K562 (cell line): ENCODE data around the gene FIZ1. TPM values are rescaled to one million over a fixed set of nuclear protein-coding genes. Genes with fewer than 3 reads are reported as not detected.

Experiments used
- ARID4B ChIP-seq: sonication (generic); formaldehyde crosslinking; IDR thresholded peaks from 2 replicates; pipeline ENCODE4 v1.8.0; 2022; ENCODE audit warnings: mild to moderate bottlenecking, missing genetic modification reagents
- BRCA1 ChIP-seq, 2 experiments: fragments of 450-650 bp in 1 of 2; sonication (generic) in 1 of 2; formaldehyde crosslinking in 1 of 2; IDR thresholded peaks; 2 replicates each; pipeline versions ENCODE4 v1.5.0 to v1.6.1; 2017 to 2020; ENCODE audit warnings: mild to moderate bottlenecking in 1 of 2, missing genetic modification reagents in 1 of 2
- CBX1 ChIP-seq: sonication (generic); IDR thresholded peaks from 2 replicates; pipeline ENCODE4 v1.6.1; 2016; ENCODE audit warnings: antibody characterized with exemption, low read depth, mild to moderate bottlenecking
- CGGBP1 ChIP-seq: fragments of 250-450 bp; sonication (Bioruptor Pico); IDR thresholded peaks from 2 replicates; pipeline ENCODE4 v1.9.0; 2021; ENCODE audit warnings: mild to moderate bottlenecking
- CSDE1 ChIP-seq, 2 experiments: fragments of 450-650 bp; IDR thresholded peaks; 2 replicates each; pipeline ENCODE4 v1.6.1; 2016; ENCODE audit warnings: mild to moderate bottlenecking in 1 of 2
- ELF1 ChIP-seq: fragments of 200-800 bp; sonication (Bioruptor generic); IDR thresholded peaks from 2 replicates; pipeline ENCODE4 v1.6.1; 2016; ENCODE audit warnings: missing genetic modification characterization, missing compliant biosample characterization
- EP300 ChIP-seq: IDR thresholded peaks from 2 replicates; pipeline ENCODE4 v1.6.1; 2012; ENCODE audit warnings: low read length, improper control_type of control experiment
- KDM4B ChIP-seq, 2 experiments: fragments of 450-650 bp in 1 of 2; sonication (generic) in 1 of 2; IDR thresholded peaks; 2 replicates each; pipeline ENCODE4 v1.6.1; 2016 to 2017; ENCODE audit warnings: borderline replicate concordance in 2 of 2, antibody characterized with exemption in 1 of 2, low read depth in 1 of 2, mild to moderate bottlenecking in 1 of 2
- MAFF ChIP-seq: IDR thresholded peaks from 2 replicates; pipeline ENCODE4 v1.6.1; 2012; ENCODE audit warnings: low read length, improper control_type of control experiment
- POLR2H ChIP-seq: IDR thresholded peaks from 2 replicates; pipeline ENCODE4 v1.6.1; 2016; ENCODE audit warnings: missing genetic modification characterization, low read depth, mild to moderate bottlenecking, control low read depth, missing compliant biosample characterization, moderate library complexity
- POLR3A ChIP-seq: IDR thresholded peaks from 2 replicates; pipeline ENCODE4 v1.6.1; 2011; ENCODE audit warnings: borderline replicate concordance, mild to moderate bottlenecking, moderate library complexity; ENCODE audit not compliant: insufficient read length, insufficient read depth; ENCODE audit errors: extremely low read depth
- SMAD1 ChIP-seq: fragments of 150-350 bp; IDR thresholded peaks from 2 replicates; pipeline ENCODE4 v1.6.1; 2014; ENCODE audit warnings: low read length, low read depth; ENCODE audit not compliant: partially characterized antibody
- SMARCA4 ChIP-seq: fragments of 450-650 bp; IDR thresholded peaks from 2 replicates; pipeline ENCODE4 v1.6.1; 2016
- SMARCA5 ChIP-seq: fragments of 450-650 bp; IDR thresholded peaks from 2 replicates; pipeline ENCODE4 v1.6.1; 2016
- SNAPC5 ChIP-seq: fragments of 250-450 bp; sonication (Bioruptor Pico); IDR thresholded peaks from 2 replicates; pipeline ENCODE4 v1.8.0; 2021; ENCODE audit warnings: moderate library complexity, mild to moderate bottlenecking, inconsistent platforms
- SP1 ChIP-seq: sonication (generic); formaldehyde crosslinking; IDR thresholded peaks from 2 replicates; pipeline ENCODE4 v1.8.1; 2022; ENCODE audit warnings: mild to moderate bottlenecking, missing genetic modification reagents
- TEAD1 ChIP-seq, 2 experiments: fragments of 450-650 bp in 1 of 2; sonication (generic) in 1 of 2; formaldehyde crosslinking; IDR thresholded peaks; 2 replicates each; pipeline versions ENCODE4 v1.4.0 to v1.8.0; 2020 to 2022; ENCODE audit warnings: mild to moderate bottlenecking in 2 of 2, missing genetic modification reagents in 1 of 2
- TRIM25 ChIP-seq: fragments of 450-650 bp; IDR thresholded peaks from 2 replicates; pipeline ENCODE4 v1.7.0; 2016; ENCODE audit warnings: borderline replicate concordance
- ZFP1 ChIP-seq: fragments of 450-650 bp; formaldehyde crosslinking; IDR thresholded peaks from 2 replicates; pipeline ENCODE4 v1.4.0; 2020; ENCODE audit warnings: mild to moderate bottlenecking, mixed read lengths
- ZFP36 ChIP-seq: fragments of 150-350 bp; IDR thresholded peaks from 2 replicates; pipeline ENCODE4 v1.6.1; 2018; ENCODE audit warnings: low read length, low read depth; ENCODE audit not compliant: partially characterized antibody
- ZNF124 ChIP-seq: sonication (generic); formaldehyde crosslinking; IDR thresholded peaks from 2 replicates; pipeline ENCODE4 v1.8.1; 2022; ENCODE audit warnings: missing genetic modification reagents
- ZNF232 ChIP-seq: sonication (generic); formaldehyde crosslinking; IDR thresholded peaks from 2 replicates; pipeline ENCODE4 v1.8.0; 2022; ENCODE audit warnings: mild to moderate bottlenecking, missing genetic modification reagents
- ZNF699 ChIP-seq: fragments of 250-450 bp; sonication (Bioruptor Pico); IDR thresholded peaks from 2 replicates; pipeline ENCODE4 v1.8.0; 2021; ENCODE audit warnings: mild to moderate bottlenecking, moderate library complexity; ENCODE audit not compliant: insufficient replicate concordance
- polyA plus RNA-seq, 8 experiments: library from polyadenylated mRNA; depleted of rRNA in 4 of 8; stranded (reverse) in 5 of 8; unstranded in 3 of 8; fragments of >200 nt; fragmentation: Nextera tagmentation in 2 of 8; fragmentation: Illumina TruSeq in 1 of 8; extraction: Ambion mirVana in 2 of 8; extraction: Trizol in 1 of 8; gene quantifications; 2 replicates each; pipeline versions ENCODE4 v1.2.1 to v1.2.3, GENCODE V29; 2011 to 2014; ENCODE audit warnings: inconsistent platforms in 1 of 8, missing spikeins in 1 of 8
- total RNA-seq, 7 experiments: library from RNA; depleted of rRNA in 6 of 7; stranded (reverse); fragments of >200 nt in 6 of 7; fragmentation: Illumina TruSeq in 2 of 7; extraction: Trizol in 2 of 7; gene quantifications; 2 replicates each; pipeline versions ENCODE4 v1.2.1 to v1.2.3, GENCODE V29; 2011 to 2021; ENCODE audit warnings: low replicate concordance in 1 of 7

Gene FIZ1
- total and polyA plus RNA-seq, 9 of the 15 experiments (the other 6 are each of a cell fraction or from before 2014, with no cell fraction given), result 0.79 to 17.5 (median 5.5) TPM

- TF ChIP-seq SNAPC5 (CRISPR knock-in tag), result no peak
- 0 out of 2 replicates have a peak, but pooled peaks have one; percentile 20 for TF ChIP-seq CBX1
- no peak for TF ChIP-seq SMAD1
- TF ChIP-seq ZNF699 (CRISPR knock-in tag), result no peak
- TF ChIP-seq CSDE1 (IDR thresholded peaks at IDR 0.05), result no peak
- TF ChIP-seq ZNF124 (CRISPR knock-in tag), result no peak
- TF ChIP-seq KDM4B (IDR thresholded peaks at IDR 0.05; ENCODE audit: borderline replicate concordance in 2 of 2, low read depth in 1 of 2), result 0 out of 4 replicates have a peak, but pooled peaks of 1 of the 2 experiments have one; percentile 3
- no peak for TF ChIP-seq POLR2H (tag)
- TF ChIP-seq ELF1 (tag), result peak; percentile 7
- TF ChIP-seq ZNF232 (CRISPR knock-in tag), result peak; percentile 89; the same call in 1 of the 2 replicates
- no peak for TF ChIP-seq ZFP1 (CRISPR knock-in tag)
- TF ChIP-seq BRCA1 (IDR thresholded peaks at IDR 0.05), result no peak
- no peak for TF ChIP-seq BRCA1 (CRISPR knock-in tag; IDR thresholded peaks at IDR 0.05)
- no peak for TF ChIP-seq EP300
- TF ChIP-seq SP1 (CRISPR knock-in tag), result peak; percentile 47; the same call in 1 of the 2 replicates
- no peak for TF ChIP-seq MAFF
- no peak for TF ChIP-seq CGGBP1 (CRISPR knock-in tag)
- TF ChIP-seq ARID4B, result peak; percentile 74
- TF ChIP-seq TRIM25, result no peak
- peak in 1 of 2 experiments; percentile 62; a peak in 1 of 4 replicates for TF ChIP-seq TEAD1 (CRISPR knock-in tag; IDR thresholded peaks at IDR 0.05)
- TF ChIP-seq SMARCA5, result peak; percentile 93
- peak; percentile 30; the same call in 1 of the 2 replicates for TF ChIP-seq SMARCA4
- peak; percentile 36 for TF ChIP-seq ZFP36
- no peak for TF ChIP-seq POLR3A
Observed at GRCh38 chr19:55581145-55581822, 18.0 kb downstream of the FIZ1 start (continued).
